Skin epidermis (tissue), 12 donors: ENCODE measurements around the gene COPG2.
"Not testable (repeated sequence)": the region's sequence is repeated elsewhere in the genome, so short reads cannot be mapped to it uniquely, and the experiment has no call there.

Experiments
- H3K27ac ChIP-seq, 21 experiments: fragments of 200-600 bp; sonication (generic) in 11 of 21; one replicate each; pipeline ENCODE4 v1.5.0; 2020; ENCODE audit warnings: mild to moderate bottlenecking in 3 of 21, inconsistent platforms in 2 of 21, moderate library complexity in 2 of 21
- H3K4me3 ChIP-seq, 7 experiments: fragments of 200-600 bp; sonication (generic) in 2 of 7; one replicate each; pipeline ENCODE4 v1.5.0; 2020; ENCODE audit warnings: inconsistent platforms in 2 of 7, mild to moderate bottlenecking in 2 of 7, moderate library complexity in 1 of 7

The COPG2 gene

DNA sequence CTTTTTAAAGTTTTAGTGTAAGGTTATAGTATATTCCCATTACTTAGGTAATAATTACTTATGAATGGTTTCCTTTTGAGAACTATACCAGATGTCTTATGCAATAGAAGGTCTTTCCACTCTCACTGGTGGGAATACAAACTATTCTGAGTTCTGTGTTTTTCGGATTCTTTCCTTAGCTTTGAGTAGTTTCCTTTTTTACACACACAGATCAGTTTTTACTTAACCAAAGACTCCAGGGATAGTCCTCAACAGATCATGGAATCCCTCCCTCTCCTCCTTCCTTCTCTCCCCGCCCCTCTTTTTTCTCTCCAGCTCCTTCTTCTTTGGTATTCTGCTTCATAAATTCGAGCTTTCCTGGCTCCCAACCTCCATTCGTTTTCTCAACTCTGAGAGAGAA, 13.3 kb downstream of the COPG2 start:
- Histone ChIP-seq H3K4me3 (no peak overlapping the region), H3K27ac (no peak overlapping the region)

DNA sequence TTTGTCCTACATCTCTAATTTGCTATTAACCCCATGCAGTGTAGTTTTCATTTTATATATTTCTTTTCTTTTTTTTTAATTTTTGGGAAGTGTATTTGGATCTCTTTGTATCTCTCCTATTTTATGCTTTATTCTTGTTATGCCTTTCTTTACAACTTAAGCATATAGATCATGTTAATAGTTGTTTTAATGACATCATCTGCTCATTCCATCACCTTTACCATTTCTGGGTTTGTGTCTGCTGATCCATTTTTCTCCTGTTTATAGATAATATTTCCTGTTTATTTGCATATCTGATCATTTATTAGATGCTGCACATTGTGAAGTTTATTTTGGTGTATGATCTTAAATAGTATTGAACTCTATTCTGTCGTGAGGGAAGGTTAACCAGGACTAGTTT, 13.7 kb downstream of the COPG2 start:
- Histone ChIP-seq H3K4me3 (no peak overlapping the region), H3K27ac (no peak overlapping the region)

DNA sequence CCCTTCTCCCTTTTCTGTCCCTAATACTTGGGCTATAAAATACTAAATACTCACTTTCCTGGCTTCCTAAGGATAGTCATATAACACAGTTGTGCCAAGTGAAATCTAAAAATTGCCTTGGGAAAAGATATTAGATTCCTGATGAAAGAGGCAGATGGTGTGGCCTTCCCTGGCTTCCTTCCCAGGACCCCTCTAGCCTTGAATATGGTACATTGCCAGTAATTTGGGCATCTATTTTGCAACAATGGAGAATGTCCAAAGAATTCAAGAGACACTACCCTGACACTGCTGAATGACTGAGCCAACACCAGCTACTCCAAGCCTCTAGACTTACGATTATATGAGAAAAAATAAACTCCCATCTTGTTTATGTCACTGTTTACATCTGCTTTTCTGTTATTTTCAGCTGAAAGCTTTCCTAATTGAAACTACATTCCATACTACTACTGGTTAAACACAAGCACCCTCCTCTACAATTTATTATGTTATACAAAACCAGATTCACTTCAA, 17.9 kb downstream of the COPG2 start:
- H3K27ac ChIP-seq, result no peak overlapping the region
- H3K4me3 ChIP-seq, result no peak overlapping the region

DNA sequence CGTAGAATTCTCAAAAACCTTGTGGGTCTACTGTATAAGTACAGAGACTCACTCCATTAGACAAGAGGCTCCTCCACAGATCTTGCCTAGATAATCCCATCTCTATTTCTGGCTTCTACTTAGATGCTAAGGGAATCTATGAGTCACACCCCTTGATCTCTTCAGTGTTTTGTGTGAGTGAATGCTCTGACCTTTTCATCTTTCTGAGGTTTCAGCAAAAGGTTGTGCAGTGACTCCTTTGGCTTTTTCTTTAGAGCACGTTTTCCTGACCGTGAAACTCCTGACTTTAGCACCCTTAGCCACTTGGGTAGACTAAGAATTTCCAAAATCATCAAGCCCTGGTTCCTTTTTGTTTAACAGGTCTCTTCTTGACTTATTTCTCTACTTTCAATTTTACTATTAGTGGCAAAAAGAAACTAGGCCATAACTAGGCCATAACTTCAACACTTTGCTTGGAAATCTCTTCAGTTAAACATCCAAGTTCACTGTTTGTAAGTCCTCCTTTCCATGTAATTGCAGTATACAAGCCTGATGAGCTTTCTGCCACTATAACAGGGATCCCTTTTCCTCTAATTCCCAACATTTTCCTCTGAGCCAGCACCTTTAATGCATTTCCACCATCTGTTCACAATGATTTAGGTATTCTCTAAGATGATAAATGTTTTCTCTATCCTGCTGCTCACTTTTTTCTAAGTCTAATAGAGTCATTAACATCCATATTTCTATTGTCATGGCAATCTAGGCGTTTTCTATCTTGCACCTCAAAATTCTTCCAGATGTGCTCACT, 19.4 kb downstream of the COPG2 start:
- H3K4me3 ChIP-seq, result no peak overlapping the region
- no peak overlapping the region for H3K27ac ChIP-seq

DNA sequence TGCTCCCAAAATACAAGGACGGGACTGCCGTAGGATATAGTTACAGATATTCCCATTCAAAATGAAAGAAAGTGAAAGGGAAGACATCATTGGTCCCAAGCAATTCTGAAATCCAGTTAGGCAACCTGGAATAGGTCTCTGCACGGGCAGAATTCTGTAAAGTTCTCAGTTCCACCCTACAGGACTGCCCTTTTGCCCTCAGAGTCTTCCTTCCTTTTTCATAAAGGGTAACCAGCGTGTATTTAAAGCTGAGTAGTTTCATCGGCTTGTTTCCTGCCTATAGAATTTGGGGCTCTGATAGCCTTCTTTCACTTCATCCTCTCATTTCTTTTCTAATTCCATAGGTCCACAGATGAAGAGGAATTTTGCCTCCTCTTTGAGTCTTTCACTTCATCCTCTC, 20.0 kb downstream of the COPG2 start:
- no peak overlapping the region for H3K27ac ChIP-seq
- no peak overlapping the region for H3K4me3 ChIP-seq

DNA sequence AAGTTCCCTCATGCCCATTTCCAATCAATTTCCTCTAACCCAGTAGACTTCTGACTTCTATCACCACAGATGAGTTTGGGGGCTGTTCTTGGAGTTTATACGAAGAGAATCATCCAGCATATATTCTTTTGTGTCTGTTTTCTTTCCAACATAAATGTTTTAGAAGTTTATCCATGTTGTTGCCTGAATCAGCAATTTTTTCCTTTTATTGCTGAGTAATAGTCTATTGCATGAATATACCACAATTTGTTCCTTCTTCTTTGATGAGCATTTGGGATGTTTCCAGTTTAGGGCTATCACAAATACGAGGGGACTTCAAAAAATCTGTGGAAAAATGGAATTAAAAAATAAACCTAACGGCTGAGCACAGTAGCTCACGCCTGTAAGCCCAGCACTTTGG, 26.2 kb downstream of the COPG2 start:
- H3K27ac ChIP-seq, result no peak overlapping the region
- H3K4me3 ChIP-seq, result no peak overlapping the region

DNA sequence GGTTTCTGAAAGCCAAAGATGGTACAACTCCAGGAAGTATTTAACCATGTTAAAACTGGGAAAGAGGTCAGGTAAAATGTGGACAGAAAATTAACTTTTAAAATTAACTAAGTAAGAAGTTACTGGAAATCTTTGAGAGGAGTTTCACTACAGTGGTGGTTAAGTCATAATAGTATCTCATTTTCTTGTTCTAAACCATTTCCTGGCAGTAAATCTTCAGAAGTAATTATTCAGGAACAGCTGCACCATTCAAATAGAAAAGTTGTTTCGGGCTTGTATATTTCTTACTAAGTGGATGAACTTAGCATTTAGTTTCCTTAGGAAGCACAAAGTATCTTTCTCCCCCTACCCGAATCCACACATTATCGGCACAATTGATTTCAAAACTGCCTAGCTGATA, 27.1 kb downstream of the COPG2 start:
- no peak overlapping the region for H3K4me3 ChIP-seq
- H3K27ac ChIP-seq, result no peak overlapping the region

DNA sequence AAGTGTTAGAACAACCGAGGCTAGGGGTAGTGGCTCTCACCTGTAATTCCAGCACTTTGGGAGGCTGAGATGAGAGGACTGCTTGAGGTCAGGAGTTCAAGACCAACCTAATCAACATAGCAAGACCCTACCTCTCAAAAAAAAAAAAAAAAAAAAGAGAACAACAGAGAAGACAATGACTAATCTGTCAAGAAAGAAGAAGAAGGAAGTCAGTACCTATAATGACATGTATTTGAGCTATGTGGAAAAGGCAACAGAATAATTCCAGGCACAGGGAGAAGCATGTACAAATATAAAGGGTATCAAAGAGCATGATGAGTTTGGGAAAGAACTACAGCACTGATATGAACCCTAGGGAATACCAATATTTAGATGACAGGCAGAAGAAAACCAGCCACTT, 27.5 kb downstream of the COPG2 start:
- Histone ChIP-seq H3K27ac (no peak overlapping the region), H3K4me3 (no peak overlapping the region)

DNA sequence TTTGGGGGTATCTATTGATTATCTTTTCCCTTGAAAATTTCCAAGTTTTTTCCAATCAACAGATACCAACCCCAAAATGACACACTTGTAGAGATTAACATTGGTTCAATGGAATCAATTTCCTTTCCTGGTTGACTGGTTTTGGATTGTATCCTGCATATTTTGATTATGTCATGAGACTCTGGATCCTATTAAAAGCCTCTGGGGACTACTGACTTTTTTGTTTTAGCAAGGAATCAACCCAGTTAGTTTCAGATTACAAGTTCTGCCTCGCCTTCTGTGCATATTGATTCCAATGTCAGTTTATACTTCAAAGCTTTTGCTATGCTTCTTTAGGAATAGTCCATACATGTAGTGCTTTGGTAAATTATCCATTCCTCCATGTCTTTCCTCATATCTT, 29.2 kb downstream of the COPG2 start:
- Histone ChIP-seq H3K27ac (no peak overlapping the region), H3K4me3 (no peak overlapping the region)

DNA sequence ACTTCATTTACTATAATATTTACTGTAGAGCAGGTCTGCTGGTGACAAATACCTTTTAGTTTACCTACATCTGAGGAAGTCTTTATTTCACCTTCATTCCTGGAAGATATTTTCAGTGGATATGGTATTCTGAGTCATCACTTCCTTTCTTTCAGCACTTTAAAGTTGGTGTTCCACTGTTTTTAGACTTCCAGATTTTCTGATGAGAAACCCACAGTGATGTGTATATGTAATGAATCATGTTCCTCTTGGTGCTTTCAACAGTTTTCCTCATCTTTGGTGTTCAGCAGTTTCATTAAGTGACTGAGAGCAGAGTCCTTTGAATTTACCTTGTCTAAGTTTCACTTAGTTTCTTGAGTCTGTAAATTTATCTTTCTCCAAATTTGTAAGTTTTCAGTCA, 36.4 kb downstream of the COPG2 start:
- Histone ChIP-seq H3K27ac (no peak overlapping the region), H3K4me3 (no peak overlapping the region)

DNA sequence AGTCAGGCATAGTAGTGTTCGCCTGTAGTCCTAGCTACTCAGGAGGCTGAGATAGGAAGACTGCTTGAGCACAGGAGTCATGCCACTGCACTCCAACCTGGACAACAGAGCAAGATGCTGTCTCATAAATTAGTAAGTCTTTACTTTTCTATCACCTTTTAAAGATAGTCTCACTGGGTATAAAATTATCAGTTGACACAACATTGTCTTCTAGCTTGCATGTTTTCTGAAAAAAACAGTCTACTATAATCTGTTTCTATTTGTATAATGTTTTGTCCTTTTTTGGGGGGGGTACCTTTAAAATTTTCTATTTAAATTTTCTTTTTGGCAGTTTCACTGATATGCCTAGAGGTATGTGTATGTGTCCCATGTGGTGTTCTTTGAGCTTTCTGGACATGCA, 39.6 kb downstream of the COPG2 start:
- Histone ChIP-seq H3K27ac (no peak overlapping the region), H3K4me3 (no peak overlapping the region)

DNA sequence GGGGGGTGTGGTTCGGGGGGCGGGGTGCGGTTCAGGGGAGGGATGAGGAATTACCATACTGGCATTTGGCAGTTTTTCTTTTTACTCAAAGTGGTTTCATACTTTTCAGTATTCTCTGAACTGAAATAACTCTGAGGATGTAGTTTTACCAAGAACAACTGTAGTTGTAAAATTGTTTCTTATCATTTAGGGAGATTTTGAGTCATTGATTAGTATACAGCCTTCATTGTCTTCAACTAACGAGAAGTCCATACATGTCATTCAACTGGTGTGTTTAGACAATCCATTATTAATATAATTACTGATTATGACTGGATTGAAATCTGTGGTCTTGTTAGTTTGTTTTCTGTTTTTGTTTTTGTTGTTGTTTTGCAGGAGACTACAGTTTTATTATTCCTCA, 40.8 kb downstream of the COPG2 start:
- Histone ChIP-seq H3K4me3 (no peak overlapping the region), H3K27ac (no peak overlapping the region)

DNA sequence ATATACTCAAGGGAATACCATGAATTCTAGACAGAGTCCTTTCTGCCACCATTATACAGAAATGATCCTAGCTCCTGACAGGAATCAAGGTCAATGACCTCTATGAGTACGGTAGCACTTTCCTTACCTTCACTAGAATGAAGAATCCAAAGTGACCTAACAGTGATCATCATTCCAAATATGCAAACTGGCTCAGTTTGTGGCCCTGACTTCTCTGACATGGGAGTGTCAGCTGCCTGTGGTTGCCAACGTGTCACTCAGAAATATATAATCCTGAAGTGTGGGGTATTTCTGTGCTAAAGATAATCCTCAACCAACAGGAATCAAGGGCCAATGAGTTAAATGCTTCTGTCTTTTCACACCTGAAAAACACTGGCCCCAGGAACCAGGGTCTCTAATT, 45.7 kb downstream of the COPG2 start:
- H3K4me3 ChIP-seq, result no peak overlapping the region

DNA sequence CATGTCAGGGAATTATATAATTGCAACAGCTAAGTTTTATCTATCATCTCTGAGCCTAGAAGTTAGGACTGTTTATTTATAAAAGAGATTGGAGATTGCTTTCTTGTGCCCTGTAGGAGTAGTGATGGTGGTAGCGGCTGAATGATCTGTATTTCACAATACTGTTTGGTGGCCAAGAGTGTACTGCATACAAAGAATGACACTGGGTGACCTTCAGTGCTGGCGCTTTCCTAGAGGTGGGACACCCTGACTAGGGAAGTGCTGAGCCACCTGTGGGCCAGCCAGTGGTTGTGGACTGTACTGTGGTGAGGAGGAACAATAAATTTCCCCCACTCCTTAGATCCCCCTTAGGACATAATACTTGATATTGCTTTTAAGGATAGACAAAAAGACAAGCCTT, 53.0 kb downstream of the COPG2 start:
- Histone ChIP-seq H3K27ac (no peak overlapping the region), H3K4me3 (no peak overlapping the region)

More for the DNA sequence above, 45.7 kb downstream of the COPG2 start:
- H3K27ac ChIP-seq, result no peak overlapping the region

DNA sequence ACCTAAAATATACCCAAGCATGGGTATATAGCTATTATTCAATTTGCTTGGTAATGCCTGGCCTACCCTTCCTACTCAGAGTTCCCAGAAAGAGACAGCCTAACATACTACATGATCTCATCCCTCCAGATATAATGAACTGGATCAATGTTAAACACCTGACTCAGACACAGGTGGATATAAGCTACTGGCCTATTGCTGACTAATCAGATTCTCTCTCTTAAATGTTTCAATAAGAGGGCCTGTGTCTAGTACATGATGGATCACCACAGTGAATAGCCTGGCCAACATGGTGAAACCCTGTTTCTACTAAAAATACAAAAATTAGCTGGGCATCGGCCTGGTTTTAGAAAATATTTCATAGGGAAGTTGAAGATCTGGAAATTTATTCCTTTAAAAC, 54.1 kb downstream of the COPG2 start:
- Histone ChIP-seq H3K4me3 (no peak overlapping the region), H3K27ac (no peak overlapping the region)

DNA sequence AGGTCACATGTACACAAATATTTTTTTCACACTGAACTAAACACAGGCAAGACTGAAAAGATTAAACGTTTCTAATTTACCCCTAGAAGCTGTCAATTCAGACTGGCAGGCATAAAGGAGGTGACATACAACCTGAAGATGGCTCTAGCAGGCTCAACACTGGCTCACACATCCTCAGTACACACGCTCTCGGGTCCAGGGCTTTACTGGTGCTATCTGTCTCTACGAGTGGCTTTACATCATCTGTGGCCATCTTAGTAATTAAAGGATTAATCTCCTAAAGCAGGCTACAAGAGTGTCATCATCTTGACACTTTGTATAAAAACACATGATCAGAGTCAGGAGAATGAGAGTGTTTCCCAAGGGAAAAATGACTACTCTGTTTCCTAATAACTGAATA, 57.3 kb downstream of the COPG2 start:
- Histone ChIP-seq H3K27ac (no peak overlapping the region), H3K4me3 (no peak overlapping the region)

DNA sequence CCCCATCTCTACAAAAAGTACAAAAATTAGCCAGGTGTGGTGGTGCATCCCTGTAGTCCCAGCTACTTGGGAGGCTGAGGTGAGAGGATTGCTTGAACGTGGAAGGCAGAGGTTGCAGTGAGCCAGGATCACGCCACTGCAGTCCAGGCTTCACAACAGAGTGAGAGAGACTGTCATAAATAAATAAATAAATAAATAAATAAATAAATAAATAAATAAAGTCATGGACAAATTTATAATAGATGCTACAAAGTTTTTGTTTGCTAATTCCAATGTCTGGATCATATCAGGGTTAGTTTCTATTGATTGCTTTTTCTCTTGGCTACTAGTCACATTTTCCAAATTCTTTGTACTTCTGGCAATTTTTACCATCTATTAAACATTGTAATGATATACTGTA, 61.5 kb downstream of the COPG2 start:
- H3K27ac ChIP-seq, H3K4me3 ChIP-seq: not testable (repeated sequence)

DNA sequence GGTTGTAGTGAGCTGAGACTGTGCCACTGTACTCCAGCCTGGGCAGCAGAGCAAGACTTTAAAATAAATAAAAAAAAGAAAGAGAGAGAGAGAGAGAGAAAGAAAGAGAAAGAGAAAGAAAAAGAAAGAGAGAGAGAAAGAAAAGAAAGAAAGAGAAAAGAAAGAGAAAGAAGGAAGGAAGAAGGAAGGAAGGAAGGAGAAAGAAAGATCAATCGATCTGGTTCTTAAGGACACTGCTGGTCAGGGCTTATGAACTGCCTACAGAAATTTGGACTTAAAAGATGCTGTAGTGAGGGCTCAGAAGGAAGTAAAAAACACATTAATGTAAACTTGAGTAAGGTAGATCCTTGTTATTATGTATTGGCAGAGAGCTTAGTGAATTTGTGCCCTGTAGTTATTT, 62.4 kb downstream of the COPG2 start:
- Histone ChIP-seq H3K27ac (no peak overlapping the region), H3K4me3 (no peak overlapping the region)

DNA sequence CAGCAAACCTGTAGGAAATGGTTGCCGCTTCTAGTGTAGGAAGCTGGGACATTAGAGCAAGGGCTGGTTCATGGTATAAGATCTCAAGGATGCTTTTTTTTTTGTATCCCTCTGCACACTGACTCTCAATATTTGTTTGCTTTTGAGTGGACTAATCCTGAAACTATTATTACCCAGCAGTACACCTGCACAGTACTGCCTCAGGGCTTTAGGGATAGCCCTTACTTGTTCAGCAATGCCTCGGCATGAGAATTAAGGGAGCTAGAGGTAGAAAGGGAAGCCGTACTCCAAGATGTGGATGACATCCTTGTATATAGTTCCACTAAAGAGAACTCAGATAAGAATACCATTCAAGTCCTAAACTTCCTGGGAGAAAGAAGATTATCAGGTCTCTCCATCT, 70.5 kb downstream of the COPG2 start:
- H3K4me3 ChIP-seq, result no peak overlapping the region
- no peak overlapping the region for H3K27ac ChIP-seq

DNA sequence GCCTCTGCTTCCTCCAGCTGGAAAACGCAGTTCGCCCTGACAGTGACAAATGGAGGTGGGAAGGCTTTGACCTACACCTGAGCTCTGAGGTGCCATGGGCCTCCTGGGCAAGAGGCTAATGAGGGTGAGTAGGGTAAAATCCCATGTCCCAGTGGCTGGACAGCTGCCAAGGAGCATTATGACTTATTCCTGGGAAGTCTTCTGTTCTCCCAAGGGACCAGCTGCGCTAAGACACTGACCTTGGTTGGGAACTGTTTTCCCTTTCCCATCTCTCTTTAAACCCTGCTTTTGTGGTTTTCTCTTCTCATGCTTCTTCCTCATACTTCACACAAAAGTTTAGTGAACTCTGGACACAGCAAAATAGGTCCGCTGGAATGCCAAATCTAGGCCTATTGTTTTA, 72.6 kb downstream of the COPG2 start:
- no peak overlapping the region for H3K27ac ChIP-seq
- no peak overlapping the region for H3K4me3 ChIP-seq

DNA sequence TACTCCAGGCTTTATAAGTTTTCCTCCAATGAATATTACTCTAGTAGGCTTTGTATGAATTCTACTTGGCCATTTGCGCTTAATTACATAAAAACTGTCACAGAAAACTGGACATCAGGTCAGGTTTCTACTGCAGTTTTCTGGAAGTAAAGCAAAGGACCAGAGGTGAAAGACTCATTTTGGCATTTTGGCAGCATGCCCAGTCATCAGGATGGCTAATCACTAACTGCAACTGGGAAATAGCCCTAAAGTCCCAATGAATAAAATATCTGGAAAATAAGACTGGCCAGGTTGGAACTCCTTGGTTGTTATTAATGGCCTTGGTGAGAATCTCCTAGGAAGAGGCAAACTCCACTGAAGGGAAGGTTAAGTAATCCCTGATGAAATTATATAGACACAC, 75.5 kb downstream of the COPG2 start:
- no peak overlapping the region for H3K27ac ChIP-seq
- H3K4me3 ChIP-seq, result no peak overlapping the region

DNA sequence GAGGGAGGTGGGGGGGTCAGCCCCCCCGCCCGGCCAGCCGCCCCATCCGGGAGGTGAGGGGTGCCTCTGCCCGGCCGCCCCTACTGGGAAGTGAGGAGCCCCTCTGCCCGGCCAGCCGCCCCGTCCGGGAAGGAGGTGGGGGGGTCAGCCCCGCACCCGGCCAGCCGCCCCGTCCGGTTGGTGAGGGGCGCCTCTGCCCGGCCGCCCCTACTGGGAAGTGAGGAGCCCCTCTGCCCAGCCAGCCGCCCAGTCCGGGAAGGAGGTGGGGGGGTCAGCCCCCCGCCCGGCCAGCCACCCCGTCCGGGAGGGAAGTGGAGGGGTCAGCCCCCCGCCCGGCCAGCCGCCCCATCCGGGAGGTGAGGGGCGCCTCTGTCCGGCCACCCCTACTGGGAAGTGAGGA, 77.1 kb downstream of the COPG2 start:
- not testable (repeated sequence) for H3K4me3 ChIP-seq, H3K27ac ChIP-seq
